NT2/D1 (cell line): ENCODE results near the gene ARID1B.

Experiments used
- YY1 ChIP-seq: IDR thresholded peaks from 2 replicates; pipeline ENCODE4 v1.6.1; 2011; ENCODE audit not compliant: insufficient read length, insufficient read depth
- ZNF274 ChIP-seq: IDR thresholded peaks from 2 replicates; pipeline ENCODE4 v1.6.1; 2011; ENCODE audit warnings: mild to moderate bottlenecking, low read depth, low read length

- TF ChIP-seq YY1, result no peak
- TF ChIP-seq ZNF274, result no peak
Observed at GRCh38 chr6:157177731-157178336, 400.7 kb downstream of the ARID1B start.
